CD14-positive monocyte (primary cell): ENCODE data around the gene RAB22A. TPM values are rescaled to one million over a fixed set of nuclear protein-coding genes. Genes with fewer than 3 reads are reported as not detected.

Source experiments
- DNase-seq, 3 donors: peaks; one replicate each; pipeline ENCODE4 v3.0.0-alpha.2; 2011 to 2022
- H2AFZ ChIP-seq: 2 replicates; pipeline ENCODE4 v1.6.0; 2012; ENCODE audit warnings: mild to moderate bottlenecking, low read depth, low read length, inconsistent platforms; ENCODE audit not compliant: insufficient read depth, poor library complexity, severe bottlenecking
- H3K27ac ChIP-seq, 2 donors: 1 replicate in 1 of 2; 2 replicates in 1 of 2; pipeline ENCODE4 v1.5.1; 2012 to 2013; ENCODE audit warnings: low read length in 2 of 2, control low read depth in 1 of 2, inconsistent platforms in 1 of 2, low read depth in 1 of 2, mild to moderate bottlenecking in 1 of 2
- H3K27me3 ChIP-seq, 2 donors: one replicate each; pipeline versions ENCODE4 v1.6.0 to v1.6.1; 2011 to 2013; ENCODE audit warnings: low read length in 2 of 2; ENCODE audit not compliant: control insufficient read depth in 2 of 2, insufficient read depth in 2 of 2
- H3K36me3 ChIP-seq, 2 donors: replicated peaks in 1 of 2; 1 replicate in 1 of 2; 2 replicates in 1 of 2; pipeline versions ENCODE4 v1.5.1 to v1.6.1; 2012 to 2013; ENCODE audit warnings: low read length in 2 of 2, control low read depth in 1 of 2, inconsistent platforms in 1 of 2, mild to moderate bottlenecking in 1 of 2; ENCODE audit not compliant: insufficient read depth in 2 of 2, control insufficient read depth in 1 of 2
- H3K4me1 ChIP-seq, 2 donors: 1 replicate in 1 of 2; 2 replicates in 1 of 2; pipeline versions ENCODE4 v1.5.1 to v1.6.1; 2012 to 2013; ENCODE audit warnings: low read length in 2 of 2, control low read depth in 1 of 2, inconsistent platforms in 1 of 2, mild to moderate bottlenecking in 1 of 2, moderate library complexity in 1 of 2; ENCODE audit not compliant: insufficient read depth in 2 of 2, control insufficient read depth in 1 of 2
- H3K4me2 ChIP-seq: replicated peaks from 2 replicates; pipeline ENCODE3; 2012; ENCODE audit warnings: low read length, moderate library complexity, mild to moderate bottlenecking; ENCODE audit not compliant: poor library complexity, severe bottlenecking; ENCODE audit errors: extremely low read depth
- H3K4me3 ChIP-seq, 3 experiments: fragments of 200-600 bp in 1 of 3; sonication (generic) in 1 of 3; replicated peaks in 1 of 3; 1 replicate in 2 of 3; 2 replicates in 1 of 3; pipeline ENCODE4 v1.5.1; 2011 to 2013; ENCODE audit warnings: low read length in 3 of 3, mild to moderate bottlenecking in 3 of 3, control low read depth in 2 of 3, low read depth in 2 of 3, inconsistent platforms in 1 of 3, moderate library complexity in 1 of 3
- H3K79me2 ChIP-seq: 2 replicates; pipeline ENCODE4 v1.6.0; 2012; ENCODE audit warnings: mild to moderate bottlenecking, control low read depth, inconsistent platforms, low read length, moderate library complexity; ENCODE audit not compliant: insufficient read depth
- H3K9ac ChIP-seq: 2 replicates; pipeline ENCODE4 v1.6.0; 2017; ENCODE audit warnings: low read length, mild to moderate bottlenecking; ENCODE audit not compliant: insufficient read depth, poor library complexity, severe bottlenecking
- H3K9me3 ChIP-seq, 2 donors: replicated peaks in 1 of 2; 1 replicate in 1 of 2; 2 replicates in 1 of 2; pipeline versions ENCODE4 v1.5.1 to v1.6.1; 2012 to 2013; ENCODE audit warnings: low read length in 2 of 2, control low read depth in 1 of 2; ENCODE audit not compliant: control insufficient read depth in 1 of 2, insufficient read depth in 1 of 2
- H4K20me1 ChIP-seq: 2 replicates; pipeline ENCODE4 v1.6.0; 2012; ENCODE audit warnings: mild to moderate bottlenecking, low read length, control low read depth, moderate library complexity; ENCODE audit not compliant: insufficient read depth
- H3K27ac Mint-ChIP-seq, 7 donors: one replicate each; pipeline ENCODE4 v1.8.0; 2020; ENCODE audit warnings: mild to moderate bottlenecking in 7 of 7, mixed read lengths in 7 of 7, moderate library complexity in 6 of 7, inconsistent platforms in 2 of 7
- H3K27me3 Mint-ChIP-seq, 3 donors: one replicate each; pipeline ENCODE4 v1.8.0; 2021 to 2022; ENCODE audit warnings: low read depth in 3 of 3, mild to moderate bottlenecking in 3 of 3, mixed read lengths in 3 of 3, moderate library complexity in 3 of 3, inconsistent platforms in 1 of 3
- H3K36me3 Mint-ChIP-seq, 2 donors: one replicate each; pipeline ENCODE4 v1.8.0; 2020; ENCODE audit warnings: mixed read lengths in 2 of 2, inconsistent platforms in 1 of 2, mild to moderate bottlenecking in 1 of 2
- H3K4me1 Mint-ChIP-seq: one replicate; pipeline ENCODE4 v1.8.0; 2020; ENCODE audit warnings: mild to moderate bottlenecking, mixed read lengths
- H3K4me3 Mint-ChIP-seq, 2 donors: one replicate each; pipeline ENCODE4 v1.8.0; 2020; ENCODE audit warnings: mild to moderate bottlenecking in 2 of 2, mixed read lengths in 2 of 2, moderate library complexity in 1 of 2
- H3K9me3 Mint-ChIP-seq, 7 donors: one replicate each; pipeline ENCODE4 v1.8.0; 2020 to 2022; ENCODE audit warnings: mixed read lengths in 7 of 7, mild to moderate bottlenecking in 6 of 7, moderate library complexity in 6 of 7, inconsistent platforms in 2 of 7
- WGBS: methylation state at CpG from one replicate; pipeline ENCODE4 v1.1.5; 2013; ENCODE audit warnings: missing lambda C conversion rate; ENCODE audit not compliant: insufficient coverage; 5-methylcytosine and 5-hydroxymethylcytosine counted together
- intact Hi-C, 2 donors: fragments of 100-400 bp; cut with micrococcal nuclease; formaldehyde crosslinking; loops; one replicate each; pipeline versions ENCODE4 v1.15.0 to v1.15.1; 2023
- polyA plus RNA-seq, 3 donors: library from polyadenylated mRNA; depleted of rRNA in 1 of 3; unstranded in 2 of 3; stranded (reverse) in 1 of 3; fragments of 300-500 nt in 2 of 3; fragments of >200 nt in 1 of 3; fragmentation: Illumina TruSeq in 2 of 3; gene quantifications; 1 replicate in 2 of 3; 2 replicates in 1 of 3; pipeline ENCODE4 v1.2.3, GENCODE V29; 2012 to 2021
- TF ChIP-seq, protein P1 (sequence below): fragments of 200-600 bp; IDR thresholded peaks from one replicate; pipeline ENCODE4 v1.8.0; 2022; ENCODE audit warnings: antibody characterized with exemption, mild to moderate bottlenecking

The RAB22A gene
- polyA plus RNA-seq, 3 donors: 5.8 to 10.6 (median 9.8) TPM

GRCh38 chr20:58293453-58293852 is 16.1 kb upstream of the RAB22A start:
- no peak overlapping the region for H3K4me3 Mint-ChIP-seq
- intact Hi-C loops: no loop called here
- Histone ChIP-seq H3K4me1 (no peaks in the 10 kb centered on the region), H4K20me1 (peaks cover 100% of the 10 kb centered on the region), H3K79me2 (peaks cover 25% of the 10 kb centered on the region), H3K27me3 (no peaks in the 10 kb centered on the region), H3K4me2 (no peak overlapping the region), H3K9me3 (no peaks in the 10 kb centered on the region), H3K36me3 (peaks cover 0 to 9% of the 10 kb centered on the region in 2 donors), H3K9ac (no peak overlapping the region), H3K4me3 (no peak overlapping the region), H3K27ac (no peak overlapping the region), H2AFZ (no peak overlapping the region)
- no peaks in the 10 kb centered on the region for H3K9me3 Mint-ChIP-seq
- H3K4me1 Mint-ChIP-seq: no peaks in the 10 kb centered on the region
- H3K27ac Mint-ChIP-seq: no peak overlapping the region
- TF ChIP-seq, protein P1, sequence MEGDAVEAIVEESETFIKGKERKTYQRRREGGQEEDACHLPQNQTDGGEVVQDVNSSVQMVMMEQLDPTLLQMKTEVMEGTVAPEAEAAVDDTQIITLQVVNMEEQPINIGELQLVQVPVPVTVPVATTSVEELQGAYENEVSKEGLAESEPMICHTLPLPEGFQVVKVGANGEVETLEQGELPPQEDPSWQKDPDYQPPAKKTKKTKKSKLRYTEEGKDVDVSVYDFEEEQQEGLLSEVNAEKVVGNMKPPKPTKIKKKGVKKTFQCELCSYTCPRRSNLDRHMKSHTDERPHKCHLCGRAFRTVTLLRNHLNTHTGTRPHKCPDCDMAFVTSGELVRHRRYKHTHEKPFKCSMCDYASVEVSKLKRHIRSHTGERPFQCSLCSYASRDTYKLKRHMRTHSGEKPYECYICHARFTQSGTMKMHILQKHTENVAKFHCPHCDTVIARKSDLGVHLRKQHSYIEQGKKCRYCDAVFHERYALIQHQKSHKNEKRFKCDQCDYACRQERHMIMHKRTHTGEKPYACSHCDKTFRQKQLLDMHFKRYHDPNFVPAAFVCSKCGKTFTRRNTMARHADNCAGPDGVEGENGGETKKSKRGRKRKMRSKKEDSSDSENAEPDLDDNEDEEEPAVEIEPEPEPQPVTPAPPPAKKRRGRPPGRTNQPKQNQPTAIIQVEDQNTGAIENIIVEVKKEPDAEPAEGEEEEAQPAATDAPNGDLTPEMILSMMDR: no peak
- DNase-seq: no peak
- peaks cover 9 to 16% of the 10 kb centered on the region in 2 donors for H3K36me3 Mint-ChIP-seq
- 96% methylated on average over 2 of the region's 2 CpGs for WGBS
- peaks cover 0 to 3% (median 3%) of the 10 kb centered on the region in 3 donors for H3K27me3 Mint-ChIP-seq

DNA sequence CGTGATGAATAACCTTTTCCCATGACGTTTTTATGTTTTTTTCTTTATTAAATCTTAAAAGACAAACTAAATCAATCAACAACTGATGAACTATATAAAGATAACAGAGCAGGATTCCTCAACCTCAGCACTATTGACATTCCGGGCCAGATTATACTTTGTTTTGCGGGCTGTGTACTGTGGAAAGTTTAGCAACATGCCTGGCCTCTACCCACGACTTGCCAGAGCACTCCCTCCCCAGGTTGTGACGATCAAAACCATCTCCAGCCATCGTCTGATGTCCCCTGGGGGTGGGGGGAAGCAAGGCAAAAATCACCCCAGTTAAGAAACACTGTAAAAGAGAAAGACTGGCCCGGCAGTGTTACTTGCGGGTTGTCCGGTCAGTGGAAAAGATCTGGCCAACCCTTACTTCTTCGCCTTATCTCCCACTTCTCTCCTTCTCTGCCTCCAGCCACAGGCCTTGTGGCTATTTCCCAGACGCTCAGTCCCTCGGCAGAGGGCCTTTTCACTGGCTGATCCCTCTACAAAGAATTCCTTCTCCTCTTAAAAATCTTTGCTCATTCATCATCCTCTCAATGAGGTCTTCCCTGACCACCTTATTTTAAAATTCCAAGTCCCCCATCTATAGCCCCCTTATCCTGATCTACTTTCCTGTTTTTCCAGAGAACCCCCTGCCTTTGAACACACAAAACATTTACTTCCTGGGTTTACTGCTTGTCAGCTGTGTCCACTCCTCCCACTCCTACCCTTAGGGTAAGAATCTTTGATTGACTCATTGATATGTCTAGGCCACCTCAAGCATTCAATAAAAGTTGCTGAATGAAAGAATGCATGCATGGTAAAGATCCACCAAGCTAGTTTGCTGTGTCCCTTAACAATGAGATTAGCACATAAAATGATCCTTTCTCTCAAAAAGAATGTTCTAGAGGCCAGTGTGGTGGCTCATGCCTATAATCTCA is 14.7 kb upstream of the RAB22A start:
- WGBS: 96% methylated on average over 6 of the region's 13 CpGs

More for the DNA sequence above, 14.7 kb upstream of the RAB22A start:
- Mint-ChIP-seq H3K9me3 (no peaks in the 10 kb centered on the region), H3K36me3 (peaks cover 3 to 16% of the 10 kb centered on the region in 2 donors), H3K27me3 (peaks cover 0 to 3% (median 3%) of the 10 kb centered on the region in 3 donors), H3K27ac (no peak overlapping the region), H3K4me1 (no peaks in the 10 kb centered on the region), H3K4me3 (no peak overlapping the region)
- Histone ChIP-seq H3K27ac (no peak overlapping the region), H3K4me1 (no peaks in the 10 kb centered on the region), H3K27me3 (no peaks in the 10 kb centered on the region), H4K20me1 (peaks cover 97% of the 10 kb centered on the region), H3K36me3 (no peaks in the 10 kb centered on the region), H3K9ac (no peak overlapping the region), H3K79me2 (peaks cover 20% of the 10 kb centered on the region), H2AFZ (no peak overlapping the region), H3K4me2 (no peak overlapping the region), H3K9me3 (no peaks in the 10 kb centered on the region), H3K4me3 (no peak overlapping the region)
- TF ChIP-seq, protein P1: no peak
- intact Hi-C loops: no loop called here
- no peak for DNase-seq
